ENCODE data around the gene PCNX4. TPM values are rescaled to one million over a fixed set of nuclear protein-coding genes. Genes with fewer than 3 reads are reported as not detected.

Gene PCNX4
- total RNA-seq, 4 donors from 2014 or later = 42.2 to 60.2 (median 51.9) TPM

GRCh38 chr14:60211153-60211552, 119.4 kb downstream of the PCNX4 start:
- H3K9me3 ChIP-seq = no peaks in the 10 kb centered on the region
- H3K36me3 ChIP-seq = no peaks in the 10 kb centered on the region
- no peaks in the 10 kb centered on the region for H3K27me3 ChIP-seq
- DNase-seq = no peak
- H3K4me1 ChIP-seq = peaks cover 0 to 9% (median 0%) of the 10 kb centered on the region in 4 donors
- H3K27ac ChIP-seq = no peak overlapping the region
- no peak for TF ChIP-seq CTCF (IDR thresholded peaks at IDR 0.05)
- TF ChIP-seq POLR2A (IDR thresholded peaks at IDR 0.05) = no peak
- no peak overlapping the region for H3K4me3 ChIP-seq

GRCh38 chr14:60212503-60213371, 121.0 kb downstream of the PCNX4 start:
- TF ChIP-seq POLR2A (IDR thresholded peaks at IDR 0.05) (no peak), CTCF (IDR thresholded peaks at IDR 0.05) (no peak)
- no peak overlapping the region for H3K27ac ChIP-seq
- peaks cover 0 to 9% (median 0%) of the 10 kb centered on the region in 4 donors for H3K4me1 ChIP-seq
- no peaks in the 10 kb centered on the region for H3K9me3 ChIP-seq
- no peak overlapping the region for H3K4me3 ChIP-seq
- DNase-seq = no peak
- H3K27me3 ChIP-seq = no peaks in the 10 kb centered on the region
- H3K36me3 ChIP-seq = no peaks in the 10 kb centered on the region

GRCh38 chr14:60214003-60214402, 122.3 kb downstream of the PCNX4 start:
- Histone ChIP-seq H3K4me3 (no peak overlapping the region), H3K27me3 (no peaks in the 10 kb centered on the region), H3K9me3 (no peaks in the 10 kb centered on the region), H3K36me3 (no peaks in the 10 kb centered on the region), H3K4me1 (peaks cover 0 to 9% (median 0%) of the 10 kb centered on the region in 4 donors), H3K27ac (peak overlapping the region in 3 of 4 donors; percentile 13 to 76 (median 66))
- TF ChIP-seq POLR2A (IDR thresholded peaks at IDR 0.05) = no peak
- no peak for TF ChIP-seq CTCF (IDR thresholded peaks at IDR 0.05)
- no peak for DNase-seq

GRCh38 chr14:60214415-60215126, 122.8 kb downstream of the PCNX4 start:
- TF ChIP-seq CTCF (IDR thresholded peaks at IDR 0.05) = no peak
- TF ChIP-seq POLR2A (IDR thresholded peaks at IDR 0.05) = no peak
- Histone ChIP-seq H3K4me3 (no peak overlapping the region), H3K36me3 (no peaks in the 10 kb centered on the region), H3K27ac (peak overlapping the region in 3 of 4 donors; percentile 13 to 76 (median 66)), H3K27me3 (no peaks in the 10 kb centered on the region), H3K9me3 (no peaks in the 10 kb centered on the region), H3K4me1 (peaks cover 0 to 9% (median 0%) of the 10 kb centered on the region in 4 donors)
- no peak for DNase-seq

GRCh38 chr14:60215127-60215444, 123.4 kb downstream of the PCNX4 start:
- TF ChIP-seq POLR2A (IDR thresholded peaks at IDR 0.05) = no peak
- peak in 1 of 6 experiments; percentile 7 for TF ChIP-seq CTCF (IDR thresholded peaks at IDR 0.05)
- peak overlapping the region in 2 of 4 donors; percentile 66 to 76 for H3K27ac ChIP-seq

More at GRCh38 chr14:60215127-60215444, 123.4 kb downstream of the PCNX4 start:
- no peaks in the 10 kb centered on the region for H3K9me3 ChIP-seq
- peaks cover 0 to 9% (median 0%) of the 10 kb centered on the region in 4 donors for H3K4me1 ChIP-seq
- DNase-seq = peak in 1 of 3 donors; percentile 58
- no peaks in the 10 kb centered on the region for H3K27me3 ChIP-seq
- no peaks in the 10 kb centered on the region for H3K36me3 ChIP-seq
- no peak overlapping the region for H3K4me3 ChIP-seq
